ENCODE results near the gene KCNIP1.

GRCh38 chr5:170601619-170602018 is 97.8 kb downstream of the KCNIP1 start:
- TF ChIP-seq CTCF (IDR thresholded peaks at IDR 0.05; ENCODE audit: poor library complexity) (no peak), EZH2 (IDR thresholded peaks at IDR 0.05; ENCODE audit: borderline replicate concordance) (no peak), EZH2phosphoT487 (IDR thresholded peaks at IDR 0.05; ENCODE audit: low read depth, severe bottlenecking, unreplicated experiment) (no peak)

Data from hepatocyte (in vitro differentiated cells).